B cell (primary cell): ENCODE data around the gene C16orf86. TPM values are rescaled to one million over a fixed set of nuclear protein-coding genes. Genes with fewer than 3 reads are reported as not detected.

Experiments
- ATAC-seq: fragments of 200-7000 bp; cut with Tn5 transposase; one replicate; pipeline ENCODE4 v1.10.0; 2021; ENCODE audit warnings: low read depth, mild to moderate bottlenecking, moderate number of reproducible peaks, moderate library complexity
- CTCF ChIA-PET: fragments of 350-600 bp; sonication (Branson Sonifier 250); formaldehyde crosslinking; loops from one replicate; lab custom pipeline; 2021; ENCODE audit warnings: antibody characterized with exemption, inconsistent platforms; lab: Charles Lee
- POLR2A ChIA-PET: fragments of 350-600 bp; sonication (Branson Sonifier 250); formaldehyde crosslinking; loops from one replicate; lab custom pipeline; 2021; ENCODE audit warnings: antibody characterized with exemption; lab: Charles Lee
- DNase-seq: peaks from one replicate; pipeline ENCODE4 v3.0.0; 2013
- H2AFZ ChIP-seq: 2 replicates; pipeline ENCODE4 v1.6.1; 2012; ENCODE audit warnings: mild to moderate bottlenecking, low read depth, low read length; ENCODE audit not compliant: insufficient read depth, poor library complexity, severe bottlenecking
- H3K27ac ChIP-seq, 2 donors: 1 replicate in 1 of 2; 2 replicates in 1 of 2; pipeline ENCODE4 v1.5.1; 2012 to 2013; ENCODE audit warnings: low read length in 2 of 2, mild to moderate bottlenecking in 2 of 2, moderate library complexity in 1 of 2
- H3K27me3 ChIP-seq, 4 experiments: fragments of 200-600 bp in 1 of 4; sonication (generic) in 1 of 4; replicated peaks in 1 of 4; 1 replicate in 2 of 4; 2 replicates in 2 of 4; pipeline versions ENCODE4 v1.6.1 to v1.7.0; 2013 to 2016; ENCODE audit warnings: low read length in 3 of 4, mild to moderate bottlenecking in 2 of 4, mixed read lengths in 1 of 4, moderate library complexity in 1 of 4; ENCODE audit not compliant: insufficient read depth in 4 of 4, control insufficient read depth in 3 of 4; ENCODE audit errors: control extremely low read depth in 1 of 4
- H3K36me3 ChIP-seq, 2 experiments: replicated peaks in 1 of 2; 1 replicate in 1 of 2; 2 replicates in 1 of 2; pipeline versions ENCODE4 v1.6.1 to v1.7.1; 2013; ENCODE audit warnings: low read length in 1 of 2; ENCODE audit not compliant: insufficient read depth in 2 of 2, control insufficient read depth in 1 of 2; ENCODE audit errors: control extremely low read depth in 1 of 2, extremely low read depth in 1 of 2
- H3K4me1 ChIP-seq, 2 donors: fragments of 200-600 bp in 1 of 2; sonication (generic) in 1 of 2; 1 replicate in 1 of 2; 2 replicates in 1 of 2; pipeline versions ENCODE4 v1.5.1 to v1.6.1; 2013 to 2017; ENCODE audit warnings: low read length in 2 of 2; ENCODE audit not compliant: control insufficient read depth in 2 of 2, insufficient read depth in 2 of 2
- H3K4me2 ChIP-seq: replicated peaks from 2 replicates; pipeline ENCODE3; 2012; ENCODE audit warnings: mild to moderate bottlenecking, low read depth, low read length; ENCODE audit not compliant: poor library complexity, severe bottlenecking
- H3K4me3 ChIP-seq, 5 experiments: fragments of 200-600 bp in 1 of 5; sonication (generic) in 1 of 5; 1 replicate in 3 of 5; 2 replicates in 2 of 5; pipeline versions ENCODE4 v1.5.1 to v1.7.0; 2011 to 2016; ENCODE audit warnings: low read length in 4 of 5, mild to moderate bottlenecking in 4 of 5, low read depth in 2 of 5, control low read depth in 1 of 5, moderate library complexity in 1 of 5; ENCODE audit not compliant: insufficient read depth in 1 of 5; ENCODE audit errors: control extremely low read depth in 1 of 5, extremely low read depth in 1 of 5
- H3K79me2 ChIP-seq: fragments of 200-600 bp; sonication (generic); one replicate; pipeline ENCODE4 v1.6.0; 2016; ENCODE audit warnings: low read length; ENCODE audit not compliant: control insufficient read depth, insufficient read depth
- H3K9ac ChIP-seq: fragments of 200-600 bp; sonication (generic); 2 replicates; pipeline ENCODE4 v1.6.1; 2017; ENCODE audit warnings: mild to moderate bottlenecking, low read length, moderate library complexity
- H3K9me3 ChIP-seq, 3 donors: one replicate each; pipeline versions ENCODE4 v1.6.1 to v1.7.1; 2013; ENCODE audit warnings: low read length in 2 of 3; ENCODE audit not compliant: control insufficient read depth in 2 of 3, insufficient read depth in 1 of 3; ENCODE audit errors: control extremely low read depth in 1 of 3
- H4K20me1 ChIP-seq: 2 replicates; pipeline ENCODE4 v1.6.0; 2012; ENCODE audit warnings: mild to moderate bottlenecking, low read length; ENCODE audit not compliant: insufficient read depth, control insufficient read depth, poor library complexity, severe bottlenecking
- H3K27ac Mint-ChIP-seq: one replicate; pipeline ENCODE4 v1.8.0; 2021; ENCODE audit warnings: mixed read lengths
- H3K27me3 Mint-ChIP-seq: one replicate; pipeline ENCODE4 v1.8.0; 2021; ENCODE audit warnings: mixed read lengths
- H3K4me1 Mint-ChIP-seq: one replicate; pipeline ENCODE4 v1.8.0; 2021; ENCODE audit warnings: mixed read lengths
- H3K4me3 Mint-ChIP-seq: one replicate; pipeline ENCODE4 v1.8.0; 2021; ENCODE audit warnings: mixed read lengths
- H3K9me3 Mint-ChIP-seq: one replicate; pipeline ENCODE4 v1.8.0; 2022; ENCODE audit warnings: mixed read lengths; ENCODE audit not compliant: insufficient read depth
- CTCF ChIP-seq: fragments of 200-600 bp; IDR thresholded peaks from one replicate; pipeline ENCODE4 v1.8.0; 2022; ENCODE audit warnings: antibody characterized with exemption, mild to moderate bottlenecking
- EZH2 ChIP-seq: IDR thresholded peaks from 2 replicates; pipeline ENCODE4 v1.6.1; 2012; ENCODE audit warnings: borderline replicate concordance, low read depth, mild to moderate bottlenecking, moderate library complexity, low read length; ENCODE audit not compliant: insufficient read depth, poor library complexity, severe bottlenecking
- WGBS: methylation state at CpG from one replicate; pipeline ENCODE4 v1.1.5; 2013; ENCODE audit warnings: missing lambda C conversion rate; ENCODE audit not compliant: insufficient coverage; 5-methylcytosine and 5-hydroxymethylcytosine counted together
- intact Hi-C: fragments of 100-400 bp; cut with micrococcal nuclease; formaldehyde crosslinking; loops from one replicate; pipeline ENCODE4 v1.10.0; 2022
- polyA plus RNA-seq: library from polyadenylated mRNA; depleted of rRNA; stranded (reverse); fragments of >200 nt; gene quantifications from 2 replicates; pipeline ENCODE4 v1.2.3, GENCODE V29; 2012
- total RNA-seq, 2 donors: library from RNA; stranded (reverse); fragments of 120-200 nt in 1 of 2; gene quantifications; 1 replicate in 1 of 2; 2 replicates in 1 of 2; pipeline versions ENCODE4 v1.2.3 to v1.2.4, GENCODE V29; 2013 to 2022

Gene C16orf86
- total and polyA plus RNA-seq, 2 donors (not counting 1 experiment from before 2014, with no cell fraction given) = 9.9 to 18.0 TPM

GRCh38 chr16:67664258-67664657, 2.4 kb upstream of the C16orf86 start:
- intact Hi-C loops = loop anchor here (10.0 kb wide), 2 partner anchors 419 to 1471 kb away; partner anchors contain the start of genes CHTF8, FHOD1, SLC9A5 and UTP4
- CTCF ChIA-PET = interaction anchor here (1.0 to 11.7 kb wide), 6 partner anchors 8 to 153 kb away, joined by 4 to 136 read pairs (median 10); partner anchors contain the start of gene CARMIL2

More at GRCh38 chr16:67664258-67664657, 2.4 kb upstream of the C16orf86 start:
- H3K9me3 Mint-ChIP-seq = no peaks in the 10 kb centered on the region
- peaks cover 6% of the 10 kb centered on the region for H4K20me1 ChIP-seq
- no peak overlapping the region for H3K4me3 ChIP-seq
- H3K79me2 ChIP-seq = peaks cover 16% of the 10 kb centered on the region
- H3K4me3 Mint-ChIP-seq = peak overlapping the region; percentile 49
- no peaks in the 10 kb centered on the region for H3K27me3 ChIP-seq
- ATAC-seq (no peak), DNase-seq (peak; percentile 17)
- H3K9ac ChIP-seq = no peak overlapping the region
- 95% methylated on average over 4 of the region's 4 CpGs for WGBS
- H3K4me1 ChIP-seq = peaks cover 39 to 48% of the 10 kb centered on the region in 2 donors
- H3K36me3 ChIP-seq = peaks cover 0 to 4% of the 10 kb centered on the region in 2 experiments
- H3K9me3 ChIP-seq = no peaks in the 10 kb centered on the region
- H3K4me2 ChIP-seq = no peak overlapping the region
- peaks cover 46% of the 10 kb centered on the region for H3K4me1 Mint-ChIP-seq
- TF ChIP-seq EZH2 = no peak
- no peak for TF ChIP-seq CTCF
- H2AFZ ChIP-seq = no peak overlapping the region
- POLR2A ChIA-PET = interaction anchor here (0.6 kb wide), 1 partner anchor 29 kb away, joined by 3 read pairs; no protein-coding TSS in a partner anchor
- H3K27me3 Mint-ChIP-seq = no peaks in the 10 kb centered on the region
- peak overlapping the region; percentile 57 for H3K27ac Mint-ChIP-seq
- no peak overlapping the region for H3K27ac ChIP-seq
